Fibroblast of lung (primary cell): ENCODE results near the gene TSSK2.

Source experiments
- EZH2 ChIP-seq: IDR thresholded peaks from 2 replicates; pipeline ENCODE4 v1.5.1; 2012; ENCODE audit warnings: low read length, control low read depth, mild to moderate bottlenecking; ENCODE audit errors: missing control alignments
- TF ChIP-seq, protein P1 (sequence below), 2 donors: IDR thresholded peaks in 1 of 2; conservative IDR thresholded peaks in 1 of 2; 1 replicate in 1 of 2; 2 replicates in 1 of 2; pipeline ENCODE4 v1.5.1; 2011 to 2012; ENCODE audit warnings: low read length in 2 of 2, control low read depth in 1 of 2, inconsistent platforms in 1 of 2, low read depth in 1 of 2, mild to moderate bottlenecking in 1 of 2

DNA sequence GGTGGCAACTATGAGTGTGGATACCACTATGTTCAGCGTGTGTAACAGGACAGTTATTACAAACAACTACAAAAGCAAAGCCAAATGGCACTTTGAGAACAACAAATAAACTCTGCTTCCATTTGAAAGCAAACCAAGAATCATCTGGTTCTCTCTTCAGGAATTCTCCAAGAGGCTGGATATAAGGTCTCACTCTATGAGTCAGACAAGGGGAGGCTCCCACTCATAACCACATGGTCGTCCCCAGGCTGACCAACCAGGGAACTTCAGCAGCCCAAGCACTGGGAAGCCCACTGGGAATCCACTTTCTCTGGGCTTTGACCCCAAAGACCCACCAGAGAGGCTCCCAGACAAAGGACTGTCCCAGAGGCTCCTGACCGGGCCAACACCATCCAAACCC lies 44.2 kb upstream of the TSSK2 start:
- TF ChIP-seq, protein P1, sequence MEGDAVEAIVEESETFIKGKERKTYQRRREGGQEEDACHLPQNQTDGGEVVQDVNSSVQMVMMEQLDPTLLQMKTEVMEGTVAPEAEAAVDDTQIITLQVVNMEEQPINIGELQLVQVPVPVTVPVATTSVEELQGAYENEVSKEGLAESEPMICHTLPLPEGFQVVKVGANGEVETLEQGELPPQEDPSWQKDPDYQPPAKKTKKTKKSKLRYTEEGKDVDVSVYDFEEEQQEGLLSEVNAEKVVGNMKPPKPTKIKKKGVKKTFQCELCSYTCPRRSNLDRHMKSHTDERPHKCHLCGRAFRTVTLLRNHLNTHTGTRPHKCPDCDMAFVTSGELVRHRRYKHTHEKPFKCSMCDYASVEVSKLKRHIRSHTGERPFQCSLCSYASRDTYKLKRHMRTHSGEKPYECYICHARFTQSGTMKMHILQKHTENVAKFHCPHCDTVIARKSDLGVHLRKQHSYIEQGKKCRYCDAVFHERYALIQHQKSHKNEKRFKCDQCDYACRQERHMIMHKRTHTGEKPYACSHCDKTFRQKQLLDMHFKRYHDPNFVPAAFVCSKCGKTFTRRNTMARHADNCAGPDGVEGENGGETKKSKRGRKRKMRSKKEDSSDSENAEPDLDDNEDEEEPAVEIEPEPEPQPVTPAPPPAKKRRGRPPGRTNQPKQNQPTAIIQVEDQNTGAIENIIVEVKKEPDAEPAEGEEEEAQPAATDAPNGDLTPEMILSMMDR (conservative IDR thresholded peaks at IDR 0.05 in 1 of 2, IDR thresholded peaks at IDR 0.05 in 1 of 2; ENCODE audit: low read depth in 1 of 2, low read length in 2 of 2) = no peak
- no peak for TF ChIP-seq EZH2
